Stimulated activated CD4-positive, alpha-beta T cell treated with anti-CD3 and anti-CD28 coated beads, TNF-alpha, amount 100 ng/mL, for 1 hour (primary cell): ENCODE measurements around the gene ATP8A2.

ENCODE experiments used
- DNase-seq, 3 donors: peaks; one replicate each; pipeline ENCODE4 v3.0.0-alpha.2; 2020; ENCODE audit warnings: low read depth in 3 of 3, low spot score in 1 of 3

ATP8A2 gene

GRCh38 chr13:26025196-26025595 lies 653.4 kb downstream of the ATP8A2 start:
- no peak for DNase-seq

DNA sequence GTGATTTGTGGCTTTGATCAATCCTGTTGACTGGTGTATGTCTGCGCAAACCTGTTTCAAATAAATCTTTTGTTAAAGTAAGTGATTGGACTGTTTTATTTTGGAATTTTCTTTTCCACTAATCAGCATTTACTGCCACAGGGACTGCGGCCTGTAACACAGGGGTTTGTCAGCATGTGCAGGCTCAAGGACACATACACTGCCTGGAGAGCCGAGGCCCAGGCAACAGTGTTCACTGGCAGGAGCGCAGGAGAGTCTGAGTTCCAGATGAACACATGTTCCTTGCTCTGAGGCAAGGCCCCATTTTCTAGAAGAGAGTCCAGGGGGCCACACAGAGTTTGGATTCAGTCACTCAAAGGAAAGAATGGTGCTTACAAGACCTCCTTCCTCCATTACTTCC lies 654.0 kb downstream of the ATP8A2 start:
- DNase-seq, result no peak

DNA sequence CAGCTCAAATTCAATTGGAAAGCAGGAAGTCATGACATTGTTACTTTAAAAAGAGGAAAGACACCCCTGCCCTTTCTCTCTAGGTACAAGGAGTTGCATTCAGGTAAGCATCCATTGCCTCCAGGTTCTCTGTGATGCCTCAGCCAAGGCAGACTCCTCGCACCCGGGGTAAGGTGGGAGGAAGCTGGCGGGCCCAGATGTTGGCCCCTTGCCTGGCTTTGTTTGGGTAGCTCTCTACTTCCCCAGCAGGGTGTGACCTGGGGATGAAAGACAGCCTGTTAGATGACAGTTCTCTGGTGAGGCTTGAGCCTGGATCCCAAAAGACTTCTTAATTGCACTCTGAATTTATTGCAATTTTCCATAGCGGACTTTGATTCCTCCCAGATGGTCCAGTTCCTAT lies 654.4 kb downstream of the ATP8A2 start:
- no peak for DNase-seq

GRCh38 chr13:26029581-26030136 lies 657.9 kb downstream of the ATP8A2 start:
- DNase-seq, result no peak

DNA sequence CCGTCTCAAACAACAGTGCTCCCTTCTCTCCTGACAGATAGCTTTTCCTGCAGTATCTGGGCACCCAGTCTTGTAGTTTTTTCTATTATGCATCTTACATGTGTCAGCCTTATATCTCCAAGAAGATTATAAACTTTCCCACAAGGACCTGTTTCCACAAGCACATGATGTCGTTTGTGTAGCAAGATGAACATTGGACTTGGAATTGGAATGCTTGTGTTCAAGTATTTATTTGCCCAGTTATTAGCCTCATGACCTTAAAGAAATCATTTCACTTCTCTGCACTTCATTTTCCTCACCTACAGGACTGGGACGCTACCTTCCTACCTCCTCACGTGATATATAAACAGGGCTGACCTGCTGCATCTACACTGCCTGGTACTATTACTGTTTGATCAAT lies 658.6 kb downstream of the ATP8A2 start:
- no peak for DNase-seq

GRCh38 chr13:26034018-26034417 lies 662.2 kb downstream of the ATP8A2 start:
- no peak for DNase-seq

DNA sequence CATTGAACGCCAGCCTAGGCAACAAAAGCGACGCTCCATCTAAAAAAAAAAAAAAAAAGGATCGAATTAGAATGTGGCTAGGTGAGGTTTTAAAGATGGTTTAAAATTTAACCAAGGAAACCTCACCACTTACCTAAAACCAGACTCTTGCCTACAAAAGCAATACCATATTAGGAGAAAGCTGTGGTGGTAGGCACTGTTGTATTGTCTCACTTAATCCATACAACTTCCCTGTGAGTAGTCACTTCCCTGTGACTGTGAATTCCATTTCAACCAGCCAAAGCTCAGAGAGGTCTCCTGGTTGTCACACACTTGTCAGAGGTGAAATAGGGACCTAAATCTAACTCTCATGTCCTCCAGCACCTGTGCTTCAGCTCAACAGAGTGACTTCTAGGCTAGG lies 664.6 kb downstream of the ATP8A2 start:
- no peak for DNase-seq

- no peak for DNase-seq
Observed at GRCh38 chr13:26037302-26037701, 665.5 kb downstream of the ATP8A2 start.

- DNase-seq, result no peak
Observed at GRCh38 chr13:26038931-26039475, 667.2 kb downstream of the ATP8A2 start.

DNA sequence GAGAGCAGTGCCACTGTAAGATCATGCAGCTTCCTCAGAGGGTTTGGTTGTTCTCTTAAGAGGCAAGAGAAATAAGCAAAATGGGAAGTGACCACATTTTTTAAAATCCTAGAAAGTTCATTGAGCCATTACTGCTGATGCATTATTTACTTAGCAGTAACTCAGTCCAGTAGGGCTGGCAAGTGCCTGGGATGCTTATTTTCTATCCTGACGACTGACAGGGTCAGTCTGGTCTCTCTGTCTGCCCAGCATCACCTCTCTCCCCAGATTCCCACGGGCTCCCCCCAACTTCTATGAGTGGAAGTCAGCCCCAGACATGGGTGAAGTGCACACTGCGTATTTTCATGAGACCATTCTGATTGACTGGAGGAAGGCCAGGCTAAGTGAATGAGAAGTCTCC lies 669.7 kb downstream of the ATP8A2 start:
- DNase-seq, result no peak

- DNase-seq, result no peak
Observed at GRCh38 chr13:26042785-26043184, 671.0 kb downstream of the ATP8A2 start.

GRCh38 chr13:26045142-26045541 lies 673.4 kb downstream of the ATP8A2 start:
- no peak for DNase-seq

- no peak for DNase-seq
Observed at GRCh38 chr13:26046639-26047038, 674.9 kb downstream of the ATP8A2 start.

DNA sequence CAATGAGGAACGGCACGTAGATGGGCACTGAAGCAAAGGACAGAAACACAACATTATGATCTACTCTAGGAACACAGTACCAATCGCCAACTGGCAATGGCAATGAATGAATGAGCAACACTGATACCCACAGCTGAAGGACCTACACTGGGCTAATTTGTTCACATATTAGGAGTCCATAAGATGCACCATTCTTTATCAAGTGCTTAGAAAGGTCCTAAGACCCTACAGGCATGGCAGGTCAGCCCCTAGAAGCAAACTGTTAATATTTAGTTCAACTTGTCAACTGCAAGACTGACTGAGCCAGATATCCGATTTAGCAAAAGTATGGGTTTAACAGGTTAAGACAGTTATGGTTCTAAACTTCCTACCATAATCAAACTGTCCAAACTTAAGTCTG lies 675.3 kb downstream of the ATP8A2 start:
- DNase-seq, result no peak

DNA sequence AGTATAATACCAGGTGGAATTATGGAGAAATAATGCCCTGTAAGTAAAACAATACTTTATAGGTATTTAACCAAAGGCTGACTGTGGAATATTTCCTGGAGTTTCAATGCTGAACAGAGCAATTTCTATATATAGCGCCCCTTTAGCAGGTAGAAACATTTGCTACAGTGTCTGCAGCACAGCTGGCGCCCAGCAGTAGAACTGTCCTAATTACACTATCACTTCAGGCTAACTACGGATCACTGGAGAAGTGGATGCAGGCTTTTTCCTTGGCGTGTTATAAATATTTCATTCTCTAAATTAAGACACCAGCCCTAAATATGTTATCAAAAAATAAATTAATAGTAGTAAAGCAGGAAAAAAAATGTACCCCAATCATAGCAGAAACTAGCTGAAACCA lies 677.0 kb downstream of the ATP8A2 start:
- no peak for DNase-seq

- DNase-seq, result no peak
Observed at GRCh38 chr13:26050568-26051230, 678.9 kb downstream of the ATP8A2 start.

GRCh38 chr13:26051231-26051656 lies 679.5 kb downstream of the ATP8A2 start:
- DNase-seq, result no peak

DNA sequence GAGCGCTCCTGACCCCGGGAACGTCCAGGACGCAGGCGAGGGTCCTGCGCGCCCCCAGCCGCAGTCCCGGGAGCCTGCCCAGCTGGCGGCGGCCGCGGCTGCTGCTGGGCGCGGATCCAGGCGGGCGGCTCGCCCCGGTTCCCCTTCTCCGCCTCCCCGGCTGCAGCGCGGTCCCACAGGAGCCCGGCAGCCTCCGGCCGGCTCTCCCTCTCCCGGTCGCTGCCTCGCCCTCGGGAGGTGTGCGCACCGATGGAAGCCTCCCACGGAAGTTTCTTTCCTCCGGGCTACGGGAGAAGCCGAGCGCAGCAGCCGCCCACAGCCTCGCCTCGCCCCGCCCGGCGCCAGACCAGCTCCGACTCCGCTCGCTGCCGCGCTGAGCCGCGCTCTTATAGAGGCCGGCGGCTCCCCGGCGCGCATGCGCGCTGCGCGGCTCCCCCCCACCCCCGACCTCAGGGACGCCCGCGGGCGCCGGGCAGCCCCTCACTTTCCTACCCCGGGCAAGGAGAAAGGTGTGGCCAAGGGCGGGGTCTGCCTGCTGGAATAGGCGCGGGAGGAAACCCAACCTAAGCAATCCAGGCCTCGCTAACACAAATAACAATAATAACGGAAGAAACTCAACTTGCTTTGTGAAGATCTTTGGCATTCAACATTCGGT lies 680.0 kb downstream of the ATP8A2 start, which contains the start of gene SHISA2:
SHISA2 (minus strand) TSS at position 360 of the 655 bp plus-strand sequence. CDS start 1,041 bp downstream, outside the sequence.
- peak in 1 of 3 donors; percentile 24 for DNase-seq

- DNase-seq, result no peak
Observed at GRCh38 chr13:26052337-26052736, 680.6 kb downstream of the ATP8A2 start.

- DNase-seq, result no peak
Observed at GRCh38 chr13:26053418-26053980, 681.7 kb downstream of the ATP8A2 start.

- DNase-seq, result no peak
Observed at GRCh38 chr13:26054896-26055295, 683.1 kb downstream of the ATP8A2 start.

DNA sequence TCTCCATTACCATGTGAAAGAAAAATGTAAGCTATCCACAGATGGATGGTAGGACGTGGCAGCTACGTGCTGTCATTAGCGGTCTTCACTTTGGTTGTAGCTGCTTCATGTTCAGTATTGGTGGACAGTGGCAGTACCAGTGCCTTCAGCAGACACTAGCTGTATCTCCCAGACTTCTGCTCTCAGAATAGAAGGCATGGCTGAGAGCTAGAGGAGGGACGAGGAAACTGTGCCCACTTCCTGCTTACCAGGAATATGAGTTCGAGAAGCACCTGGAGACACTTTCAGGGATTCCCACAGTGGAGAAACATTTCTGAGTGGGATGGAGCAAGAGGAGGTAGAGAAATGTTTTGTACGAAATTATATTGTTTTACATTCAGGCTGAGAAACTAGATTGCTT lies 686.9 kb downstream of the ATP8A2 start:
- no peak for DNase-seq
